NB4 (cell line): Measurements from ENCODE around the gene NR6A1.

ENCODE experiments used
- MAX ChIP-seq: IDR thresholded peaks from 2 replicates; pipeline ENCODE4 v1.6.1; 2011; ENCODE audit warnings: low read depth, low read length
- MYC ChIP-seq: IDR thresholded peaks from 2 replicates; pipeline ENCODE4 v1.6.1; 2011; ENCODE audit warnings: low read depth, low read length
- POLR2A ChIP-seq: IDR thresholded peaks from 2 replicates; pipeline ENCODE4 v1.6.1; 2011; ENCODE audit warnings: mild to moderate bottlenecking; ENCODE audit not compliant: insufficient read length; ENCODE audit errors: extremely low read depth
- TF ChIP-seq, protein P1 (sequence below): IDR thresholded peaks from one replicate; pipeline ENCODE4 v1.5.1; 2012; ENCODE audit warnings: low read depth, low read length

GRCh38 chr9:124507880-124508423 lies 263.2 kb downstream of the NR6A1 start:
- TF ChIP-seq, protein P1, sequence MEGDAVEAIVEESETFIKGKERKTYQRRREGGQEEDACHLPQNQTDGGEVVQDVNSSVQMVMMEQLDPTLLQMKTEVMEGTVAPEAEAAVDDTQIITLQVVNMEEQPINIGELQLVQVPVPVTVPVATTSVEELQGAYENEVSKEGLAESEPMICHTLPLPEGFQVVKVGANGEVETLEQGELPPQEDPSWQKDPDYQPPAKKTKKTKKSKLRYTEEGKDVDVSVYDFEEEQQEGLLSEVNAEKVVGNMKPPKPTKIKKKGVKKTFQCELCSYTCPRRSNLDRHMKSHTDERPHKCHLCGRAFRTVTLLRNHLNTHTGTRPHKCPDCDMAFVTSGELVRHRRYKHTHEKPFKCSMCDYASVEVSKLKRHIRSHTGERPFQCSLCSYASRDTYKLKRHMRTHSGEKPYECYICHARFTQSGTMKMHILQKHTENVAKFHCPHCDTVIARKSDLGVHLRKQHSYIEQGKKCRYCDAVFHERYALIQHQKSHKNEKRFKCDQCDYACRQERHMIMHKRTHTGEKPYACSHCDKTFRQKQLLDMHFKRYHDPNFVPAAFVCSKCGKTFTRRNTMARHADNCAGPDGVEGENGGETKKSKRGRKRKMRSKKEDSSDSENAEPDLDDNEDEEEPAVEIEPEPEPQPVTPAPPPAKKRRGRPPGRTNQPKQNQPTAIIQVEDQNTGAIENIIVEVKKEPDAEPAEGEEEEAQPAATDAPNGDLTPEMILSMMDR: no peak
- TF ChIP-seq MAX: no peak
- no peak for TF ChIP-seq POLR2A
- no peak for TF ChIP-seq MYC
